Subcutaneous abdominal adipose tissue (tissue), 5 donors: ENCODE results near the gene FBXL3.
"Not testable (repeated sequence)": the region's sequence is repeated elsewhere in the genome, so short reads cannot be mapped to it uniquely, and the experiment has no call there.

Source experiments
- H3K27ac ChIP-seq: one replicate; pipeline ENCODE4 v1.7.0; 2013; ENCODE audit warnings: low read depth, mild to moderate bottlenecking, inconsistent platforms, low read length, moderate library complexity
- H3K27me3 ChIP-seq, 5 donors: one replicate each; pipeline ENCODE4 v1.7.0; 2013; ENCODE audit warnings: low read length in 5 of 5, inconsistent platforms in 1 of 5; ENCODE audit not compliant: control insufficient read depth in 5 of 5, insufficient read depth in 4 of 5
- H3K36me3 ChIP-seq, 5 donors: one replicate each; pipeline ENCODE4 v1.7.0; 2013; ENCODE audit warnings: low read length in 5 of 5; ENCODE audit not compliant: control insufficient read depth in 5 of 5, insufficient read depth in 5 of 5
- H3K4me1 ChIP-seq, 5 donors: one replicate each; pipeline ENCODE4 v1.7.0; 2013; ENCODE audit warnings: low read length in 5 of 5, mild to moderate bottlenecking in 3 of 5, moderate library complexity in 1 of 5; ENCODE audit not compliant: control insufficient read depth in 5 of 5, insufficient read depth in 5 of 5
- H3K4me3 ChIP-seq, 5 donors: one replicate each; pipeline ENCODE4 v1.7.0; 2013; ENCODE audit warnings: low read length in 5 of 5, low read depth in 1 of 5
- H3K9ac ChIP-seq, 5 donors: one replicate each; pipeline ENCODE4 v1.7.0; 2013; ENCODE audit warnings: low read length in 5 of 5, mild to moderate bottlenecking in 4 of 5, moderate library complexity in 3 of 5
- H3K9me3 ChIP-seq, 5 donors: one replicate each; pipeline ENCODE4 v1.7.0; 2013; ENCODE audit warnings: low read length in 5 of 5; ENCODE audit not compliant: control insufficient read depth in 5 of 5
- donor health status: healthy.
- donor health status: healthy.
- donor health status: healthy.
- donor health status: healthy.
- donor health status: healthy.

FBXL3 gene

GRCh38 chr13:76974618-76974975 lies 52.4 kb downstream of the FBXL3 start:
- Histone ChIP-seq H3K9ac (no peak overlapping the region), H3K4me1 (peaks cover 0 to 5% (median under 1%) of the 10 kb centered on the region in 5 donors), H3K27me3 (peaks cover 0 to 5% (median 3%) of the 10 kb centered on the region in 5 donors), H3K9me3 (no peaks in the 10 kb centered on the region), H3K4me3 (no peak overlapping the region), H3K27ac (no peak overlapping the region), H3K36me3 (no peaks in the 10 kb centered on the region)

GRCh38 chr13:76973920-76974617 lies 52.9 kb downstream of the FBXL3 start:
- Histone ChIP-seq H3K4me1 (peaks cover 0 to 5% (median 0%) of the 10 kb centered on the region in 5 donors), H3K27ac (no peak overlapping the region), H3K4me3 (no peak overlapping the region), H3K36me3 (no peaks in the 10 kb centered on the region), H3K27me3 (peaks cover 0 to 7% (median 3%) of the 10 kb centered on the region in 5 donors), H3K9me3 (no peaks in the 10 kb centered on the region), H3K9ac (no peak overlapping the region)

- H3K36me3 ChIP-seq: no peaks in the 10 kb centered on the region
- peaks cover 0 to 5% (median 0%) of the 10 kb centered on the region in 5 donors for H3K4me1 ChIP-seq
- peaks cover 0 to 5% (median 3%) of the 10 kb centered on the region in 5 donors for H3K27me3 ChIP-seq
- H3K9me3 ChIP-seq: no peaks in the 10 kb centered on the region
- H3K4me3 ChIP-seq: no peak overlapping the region
- no peak overlapping the region for H3K9ac ChIP-seq
- H3K27ac ChIP-seq: no peak overlapping the region
These were observed 54.8 kb downstream of the FBXL3 start for GRCh38 chr13:76971851-76972829.

- Histone ChIP-seq H3K27ac (no peak overlapping the region), H3K9ac (no peak overlapping the region), H3K9me3 (no peaks in the 10 kb centered on the region), H3K4me3 (no peak overlapping the region), H3K27me3 (peaks cover 0 to 5% (median 3%) of the 10 kb centered on the region in 5 donors), H3K4me1 (peaks cover 0 to 5% (median 3%) of the 10 kb centered on the region in 5 donors), H3K36me3 (no peaks in the 10 kb centered on the region)
These were observed 55.7 kb downstream of the FBXL3 start for GRCh38 chr13:76971215-76971614.

- H3K27me3 ChIP-seq: peaks cover 0 to 5% (median 0%) of the 10 kb centered on the region in 5 donors
- H3K4me1 ChIP-seq: peaks cover 0 to 12% (median 11%) of the 10 kb centered on the region in 5 donors
- H3K27ac ChIP-seq: no peak overlapping the region
- no peaks in the 10 kb centered on the region for H3K36me3 ChIP-seq
- H3K4me3 ChIP-seq: no peak overlapping the region
- H3K9me3 ChIP-seq: no peaks in the 10 kb centered on the region
- no peak overlapping the region for H3K9ac ChIP-seq
These were observed 57.2 kb downstream of the FBXL3 start for GRCh38 chr13:76969488-76970365.

- H3K4me3 ChIP-seq: no peak overlapping the region
- H3K36me3 ChIP-seq: no peaks in the 10 kb centered on the region
- H3K27me3 ChIP-seq: peaks cover 0 to 5% (median 0%) of the 10 kb centered on the region in 5 donors
- no peak overlapping the region for H3K9ac ChIP-seq
- no peaks in the 10 kb centered on the region for H3K9me3 ChIP-seq
- H3K27ac ChIP-seq: no peak overlapping the region
- H3K4me1 ChIP-seq: peaks cover 0 to 12% (median 11%) of the 10 kb centered on the region in 5 donors
These were observed 58.9 kb downstream of the FBXL3 start for GRCh38 chr13:76968041-76968440.

GRCh38 chr13:76967031-76967430 lies 59.9 kb downstream of the FBXL3 start:
- H3K4me1 ChIP-seq: peaks cover 0 to 12% (median 6%) of the 10 kb centered on the region in 5 donors
- no peaks in the 10 kb centered on the region for H3K36me3 ChIP-seq
- no peaks in the 10 kb centered on the region for H3K9me3 ChIP-seq
- H3K27me3 ChIP-seq: peaks cover 0 to 3% (median 0%) of the 10 kb centered on the region in 5 donors
- H3K9ac ChIP-seq: no peak overlapping the region
- no peak overlapping the region for H3K27ac ChIP-seq
- no peak overlapping the region for H3K4me3 ChIP-seq

- Histone ChIP-seq H3K27ac (no peak overlapping the region), H3K9ac (no peak overlapping the region), H3K4me3 (no peak overlapping the region), H3K9me3 (peaks cover 0 to 4% (median under 1%) of the 10 kb centered on the region in 5 donors), H3K27me3 (peaks cover 0 to 3% (median 0%) of the 10 kb centered on the region in 5 donors), H3K36me3 (no peaks in the 10 kb centered on the region), H3K4me1 (peaks cover 0 to 12% (median 6%) of the 10 kb centered on the region in 5 donors)
These were observed 61.1 kb downstream of the FBXL3 start for GRCh38 chr13:76965759-76966421.

- peaks cover 0 to 21% (median 14%) of the 10 kb centered on the region in 5 donors for H3K9me3 ChIP-seq
- H3K36me3 ChIP-seq, H3K4me1 ChIP-seq, H3K27me3 ChIP-seq, H3K27ac ChIP-seq, H3K9ac ChIP-seq: not testable (repeated sequence)
- peak overlapping the region in 1 of 5 donors; percentile 12 for H3K4me3 ChIP-seq
These were observed 67.2 kb downstream of the FBXL3 start for GRCh38 chr13:76959734-76960133.
